CD1c-positive myeloid dendritic cell (primary cell): ENCODE data around the gene NFIX.

Source experiments
- DNase-seq: peaks from one replicate; pipeline ENCODE4 v3.0.0-alpha.2; 2016; ENCODE audit errors: extremely low spot score

The NFIX gene

GRCh38 chr19:13103581-13104359 is 108.5 kb downstream of the NFIX start:
- DNase-seq, result no peak

- DNase-seq, result peak; percentile 63
These were observed 109.1 kb downstream of the NFIX start for GRCh38 chr19:13104360-13104847.

GRCh38 chr19:13104848-13105711 is 109.8 kb downstream of the NFIX start:
- no peak for DNase-seq

GRCh38 chr19:13109361-13110098 is 114.3 kb downstream of the NFIX start:
- DNase-seq, result no peak

DNA sequence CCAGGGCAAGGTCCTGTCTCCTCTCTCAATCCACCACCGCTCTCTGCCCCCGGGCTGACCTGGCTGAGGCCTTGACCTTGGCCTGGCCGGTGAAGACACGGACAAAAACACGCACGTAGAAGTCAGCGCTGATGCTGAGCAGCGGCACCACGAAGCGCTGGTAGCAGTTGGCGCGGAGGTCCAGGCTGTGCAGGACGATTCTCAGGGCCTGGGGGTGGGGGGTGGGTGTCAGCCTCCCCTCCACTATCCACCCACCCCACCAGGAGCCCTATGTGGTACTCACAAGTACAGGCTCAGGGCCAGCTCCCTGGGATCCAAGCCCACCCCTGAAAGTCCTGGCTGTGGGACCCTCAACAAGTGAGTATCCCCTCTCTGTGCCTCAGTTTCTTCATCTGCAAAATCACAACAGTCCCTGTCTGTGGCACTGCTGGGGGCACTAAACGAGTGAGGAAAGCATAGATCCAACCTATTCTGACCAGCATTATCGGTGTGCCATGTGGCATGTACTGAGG is 114.9 kb downstream of the NFIX start:
- DNase-seq, result no peak

DNA sequence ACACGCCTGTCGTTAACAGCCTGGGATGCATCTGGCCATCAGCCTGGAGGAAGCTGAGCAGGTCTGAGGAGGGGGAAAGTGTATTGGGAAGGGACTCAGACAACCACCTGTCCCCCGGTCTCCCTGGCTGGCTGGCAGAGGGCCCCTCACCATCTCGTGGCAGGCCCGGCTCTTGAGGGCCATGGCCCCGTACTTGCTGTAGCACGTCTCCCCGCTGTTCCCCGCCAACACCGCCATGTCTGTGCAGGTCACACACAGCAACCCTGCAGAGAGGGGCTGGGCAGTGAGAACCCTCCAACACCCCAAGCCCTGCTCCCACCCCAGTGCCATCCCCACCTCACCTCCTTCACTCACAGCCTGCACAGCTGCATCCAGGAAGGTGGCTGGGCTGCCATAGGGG is 117.3 kb downstream of the NFIX start:
- no peak for DNase-seq

DNA sequence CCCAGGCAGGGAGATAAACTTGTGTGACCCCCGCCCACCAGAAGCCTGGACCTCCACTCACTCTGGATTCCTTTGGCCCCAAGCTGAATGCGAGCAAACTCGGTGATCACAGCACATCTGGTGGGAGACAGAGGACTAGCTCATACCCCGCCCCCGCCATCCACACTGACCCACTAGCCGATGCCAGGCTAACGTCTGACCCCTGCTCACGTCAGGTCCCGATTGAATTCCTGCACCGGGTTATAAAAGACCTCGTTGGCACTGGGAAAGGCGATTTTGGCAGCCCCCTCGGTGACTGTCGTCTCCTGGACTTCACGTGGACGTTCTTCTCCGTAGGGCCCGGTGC is 120.6 kb downstream of the NFIX start:
- DNase-seq, result no peak

- DNase-seq, result peak; percentile 95
These were observed 121.3 kb downstream of the NFIX start, which contains the start of gene TRMT1 for GRCh38 chr19:13116282-13117175. Gene TRMT1 (minus strand): TSS chr19:13116740. CDS start chr19:13116399, 341 bp downstream.

- no peak for DNase-seq
These were observed 122.0 kb downstream of the NFIX start for GRCh38 chr19:13117176-13117771.

DNA sequence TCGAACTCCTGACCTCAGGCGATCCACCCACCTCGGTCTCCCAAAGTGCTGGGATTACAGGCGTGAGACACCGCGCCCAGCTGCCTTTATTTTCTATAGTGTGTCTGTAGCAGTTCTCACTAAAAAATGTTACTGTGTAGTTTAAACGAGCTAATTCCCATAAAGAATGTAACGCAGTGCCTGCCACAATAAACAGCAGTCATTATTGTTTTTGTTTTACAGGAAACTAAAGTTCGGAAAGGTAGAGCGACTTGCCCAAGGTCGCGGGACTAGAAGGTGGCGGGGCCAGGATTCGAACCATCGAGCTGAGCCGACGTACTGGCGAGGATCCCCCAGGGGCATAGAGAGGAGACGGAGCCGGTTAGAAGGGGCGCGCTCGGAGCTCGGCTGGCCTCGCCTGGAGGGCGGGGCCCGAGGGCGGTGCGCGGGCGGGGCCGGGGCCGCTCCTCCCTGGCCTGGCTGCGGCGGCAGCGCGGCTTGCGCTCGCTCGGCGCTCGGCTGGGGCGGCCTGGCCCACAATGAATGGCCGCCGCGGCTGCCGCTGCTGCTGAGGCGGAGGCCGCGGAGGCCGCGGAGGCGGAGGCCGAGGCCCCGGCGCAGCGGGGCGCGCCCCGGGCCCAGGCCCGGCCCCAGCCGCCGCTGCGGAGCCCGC is 122.6 kb downstream of the NFIX start, which contains the start of gene NACC1:
Gene NACC1 (plus strand): TSS at position 493 of the 652 bp plus-strand sequence. CDS start 16,944 bp downstream, outside the sequence.
- peak; percentile 94 for DNase-seq

DNA sequence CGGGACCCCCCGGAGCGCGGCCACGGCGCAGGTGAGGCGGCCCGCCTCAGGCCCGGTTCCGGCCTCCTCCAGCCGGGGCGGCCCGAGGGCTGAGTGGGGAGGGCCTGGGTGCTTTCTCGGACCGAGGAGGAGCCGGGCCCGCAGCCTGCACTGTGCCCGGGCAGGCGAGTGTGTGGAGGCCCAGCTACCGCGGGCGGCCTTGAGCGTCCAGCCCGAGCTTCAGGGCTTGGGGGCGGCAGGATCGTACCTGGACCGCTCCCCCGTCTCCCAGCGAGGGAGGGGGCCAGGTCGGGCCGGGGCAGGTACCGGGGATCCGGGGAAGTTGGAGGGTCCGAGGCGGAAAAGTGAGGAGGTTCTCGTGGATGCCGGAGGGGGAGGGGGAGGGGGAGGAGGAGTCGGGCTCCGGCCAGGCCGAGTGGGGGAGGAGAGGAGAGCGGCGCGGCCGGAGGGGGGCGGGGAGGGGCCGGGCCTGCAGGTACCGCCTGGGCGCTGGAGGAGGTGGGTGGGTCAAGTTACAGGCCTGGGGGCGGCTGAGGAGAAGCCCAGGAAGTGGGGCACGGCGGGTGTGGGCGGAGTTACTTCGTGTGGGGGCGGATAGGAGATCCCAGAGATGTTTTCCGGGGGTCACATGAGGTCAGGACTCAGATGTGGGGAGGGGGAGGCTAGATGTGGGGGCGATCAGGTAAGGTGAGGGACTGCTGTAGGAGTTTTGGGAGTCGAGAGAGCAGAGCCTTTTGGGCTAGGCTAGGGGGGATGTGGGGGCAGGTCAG is 123.3 kb downstream of the NFIX start:
- DNase-seq, result no peak

DNA sequence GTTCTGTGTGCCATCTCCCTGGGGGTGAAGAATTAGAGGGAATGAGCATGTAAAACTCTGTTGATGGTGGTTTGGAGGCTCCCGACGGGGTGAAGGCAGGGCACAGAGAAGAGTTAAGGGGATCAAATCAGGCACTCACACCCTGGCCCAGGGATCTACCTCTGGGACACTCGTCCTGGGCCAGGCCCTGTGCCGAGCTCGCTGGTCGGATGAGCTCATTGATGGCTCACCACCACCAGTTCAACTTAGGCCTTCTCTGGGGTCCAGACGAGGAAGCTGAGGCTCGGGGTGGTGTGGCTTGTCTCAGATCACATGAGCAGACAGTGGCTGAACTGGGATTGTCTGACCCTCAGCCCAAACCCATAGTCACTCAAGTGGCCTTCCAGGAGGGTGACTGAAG is 124.4 kb downstream of the NFIX start:
- DNase-seq, result peak; percentile 52

DNA sequence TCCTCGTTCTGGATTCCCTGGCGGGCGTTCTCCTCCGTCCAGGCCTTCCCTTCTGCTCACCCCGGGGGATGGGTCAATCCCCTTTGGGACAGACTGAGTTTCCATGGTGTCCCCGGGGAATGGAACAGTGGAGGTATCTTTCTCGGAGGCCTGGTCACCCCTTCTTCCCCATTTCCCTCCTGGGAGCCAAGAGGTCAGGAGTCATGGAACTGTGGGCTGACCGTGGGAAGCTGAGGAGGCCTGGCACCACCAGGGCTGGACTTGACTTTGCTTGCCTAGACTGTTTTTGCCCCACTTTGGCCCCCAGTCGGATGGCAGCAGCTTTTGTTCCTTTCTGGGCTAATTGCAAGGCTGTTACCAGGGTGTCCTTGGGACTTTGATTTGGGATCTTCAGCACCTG is 124.8 kb downstream of the NFIX start:
- peak; percentile 27 for DNase-seq

- DNase-seq, result no peak
These were observed 125.5 kb downstream of the NFIX start for GRCh38 chr19:13120817-13121216.

- DNase-seq, result no peak
These were observed 126.4 kb downstream of the NFIX start for GRCh38 chr19:13121551-13122274.

- DNase-seq, result no peak
These were observed 127.1 kb downstream of the NFIX start for GRCh38 chr19:13122275-13122878.

DNA sequence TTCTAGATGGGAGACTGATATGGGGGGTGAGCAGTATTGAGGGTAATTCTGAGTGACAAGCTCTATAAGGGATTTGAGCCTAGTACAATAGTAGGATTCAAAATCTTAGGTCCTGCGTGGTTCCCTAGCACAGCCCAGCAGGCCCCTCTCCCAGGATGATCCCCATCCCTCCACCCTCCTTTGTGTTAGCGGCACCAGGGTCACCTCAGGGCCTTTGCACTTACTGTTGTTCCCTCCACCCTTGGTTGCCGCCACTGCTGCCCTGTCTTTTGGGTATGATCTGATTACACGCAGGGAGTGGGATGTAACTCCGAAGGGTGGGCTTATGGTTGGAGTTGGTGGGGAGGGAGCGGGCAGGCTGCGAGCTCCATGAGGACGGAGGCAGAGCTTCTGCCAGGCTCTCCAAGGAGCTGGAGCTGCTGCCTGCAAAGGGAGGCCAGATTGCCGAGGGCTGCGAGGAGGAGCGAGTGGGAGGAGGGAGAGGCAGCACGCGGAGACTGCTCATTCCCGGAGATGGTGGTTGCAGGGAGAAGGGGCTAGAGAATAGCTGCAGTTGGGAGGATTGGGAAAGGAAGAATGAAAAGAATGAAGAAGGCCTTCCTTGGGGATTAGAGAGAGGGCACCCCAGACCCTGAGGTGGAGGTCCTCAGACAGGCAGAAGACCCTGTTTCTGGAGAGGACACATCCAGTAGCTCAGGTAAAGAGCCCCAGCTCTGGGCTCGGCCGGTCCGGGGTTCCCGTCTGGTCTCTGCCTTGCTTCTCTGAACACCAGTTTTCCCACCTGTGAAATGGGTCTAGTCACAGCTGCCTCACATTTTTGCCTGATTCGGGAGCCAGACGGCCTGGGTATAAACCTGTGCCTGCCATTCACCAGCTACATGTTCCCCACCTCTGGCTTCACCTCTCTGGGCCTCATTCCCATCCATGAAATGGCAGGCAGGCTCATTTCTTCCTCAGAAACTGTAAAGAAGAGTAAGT is 128.0 kb downstream of the NFIX start:
- DNase-seq, result no peak
